Left ventricle myocardium inferior (tissue), 1 donor: Measurements from ENCODE around the gene SHISA6. TPM values are rescaled to one million over a fixed set of nuclear protein-coding genes. Genes with fewer than 3 reads are reported as not detected.

Experiments used
- DNase-seq: peaks from one replicate; pipeline ENCODE4 v3.0.0-alpha.2; 2020
- H3K27ac ChIP-seq: fragments of 200-600 bp; replicated peaks from 2 replicates; pipeline ENCODE4 v1.8.0; 2021
- H3K27me3 ChIP-seq: fragments of 200-600 bp; 2 replicates; pipeline ENCODE4 v1.8.0; 2021; ENCODE audit warnings: low read depth
- H3K36me3 ChIP-seq: fragments of 200-600 bp; 2 replicates; pipeline ENCODE4 v1.8.0; 2021
- H3K4me1 ChIP-seq: fragments of 200-600 bp; 2 replicates; pipeline ENCODE4 v1.8.0; 2021
- H3K4me3 ChIP-seq: fragments of 200-600 bp; 2 replicates; pipeline ENCODE4 v1.8.0; 2021; ENCODE audit warnings: mild to moderate bottlenecking, moderate library complexity
- H3K9me3 ChIP-seq: fragments of 200-600 bp; replicated peaks from 2 replicates; pipeline ENCODE4 v1.8.0; 2021
- intact Hi-C: fragments of 100-400 bp; cut with micrococcal nuclease; formaldehyde crosslinking; loops from one replicate; pipeline ENCODE4 v1.11.0; 2022
- total RNA-seq: library from RNA; stranded (reverse); fragmentation: NEBNext Ultra II Directional; extraction: Animal tissue kit (Norgen Biotek cat#: 25700); gene quantifications from one replicate; pipeline ENCODE4 v1.2.1, GENCODE V29; 2021
- TF ChIP-seq, protein P1 (sequence below): fragments of 200-600 bp; IDR thresholded peaks from 2 replicates; pipeline ENCODE4 v1.8.0; 2021; ENCODE audit warnings: antibody characterized with exemption, mild to moderate bottlenecking, borderline replicate concordance
- donor health status: DM: no; HTN: yes; CAD: no; lungs with severe emphysema.

SHISA6 gene
- total RNA-seq, 1 donor from 2014 or later: 0.66 TPM

DNA sequence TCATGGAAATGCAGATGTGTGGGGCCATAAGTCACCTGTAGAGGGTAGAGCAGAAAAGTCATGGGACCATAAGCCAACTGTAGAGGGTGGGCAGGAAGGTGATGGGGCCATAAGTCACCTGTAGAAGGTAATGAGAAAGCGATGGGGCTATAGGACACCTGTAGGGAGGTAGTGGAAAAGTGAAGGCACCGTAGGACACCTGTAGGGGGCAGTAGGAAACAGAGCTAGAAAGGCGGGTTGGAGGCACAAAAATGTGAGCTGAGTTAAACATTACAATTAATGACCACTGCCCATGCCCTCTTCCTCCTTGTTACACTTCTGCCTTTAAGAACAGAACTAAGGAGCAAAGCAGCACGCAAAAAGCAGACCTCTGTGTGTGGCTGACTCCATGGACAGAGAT is 150.1 kb downstream of the SHISA6 start:
- Histone ChIP-seq H3K4me3 (no peak overlapping the region), H3K9me3 (peaks cover 34% of the 10 kb centered on the region), H3K27me3 (no peaks in the 10 kb centered on the region), H3K4me1 (no peaks in the 10 kb centered on the region), H3K36me3 (no peaks in the 10 kb centered on the region), H3K27ac (no peak overlapping the region)
- TF ChIP-seq, protein P1, sequence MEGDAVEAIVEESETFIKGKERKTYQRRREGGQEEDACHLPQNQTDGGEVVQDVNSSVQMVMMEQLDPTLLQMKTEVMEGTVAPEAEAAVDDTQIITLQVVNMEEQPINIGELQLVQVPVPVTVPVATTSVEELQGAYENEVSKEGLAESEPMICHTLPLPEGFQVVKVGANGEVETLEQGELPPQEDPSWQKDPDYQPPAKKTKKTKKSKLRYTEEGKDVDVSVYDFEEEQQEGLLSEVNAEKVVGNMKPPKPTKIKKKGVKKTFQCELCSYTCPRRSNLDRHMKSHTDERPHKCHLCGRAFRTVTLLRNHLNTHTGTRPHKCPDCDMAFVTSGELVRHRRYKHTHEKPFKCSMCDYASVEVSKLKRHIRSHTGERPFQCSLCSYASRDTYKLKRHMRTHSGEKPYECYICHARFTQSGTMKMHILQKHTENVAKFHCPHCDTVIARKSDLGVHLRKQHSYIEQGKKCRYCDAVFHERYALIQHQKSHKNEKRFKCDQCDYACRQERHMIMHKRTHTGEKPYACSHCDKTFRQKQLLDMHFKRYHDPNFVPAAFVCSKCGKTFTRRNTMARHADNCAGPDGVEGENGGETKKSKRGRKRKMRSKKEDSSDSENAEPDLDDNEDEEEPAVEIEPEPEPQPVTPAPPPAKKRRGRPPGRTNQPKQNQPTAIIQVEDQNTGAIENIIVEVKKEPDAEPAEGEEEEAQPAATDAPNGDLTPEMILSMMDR: no peak
- no peak for DNase-seq
- intact Hi-C loops: no loop called here

DNA sequence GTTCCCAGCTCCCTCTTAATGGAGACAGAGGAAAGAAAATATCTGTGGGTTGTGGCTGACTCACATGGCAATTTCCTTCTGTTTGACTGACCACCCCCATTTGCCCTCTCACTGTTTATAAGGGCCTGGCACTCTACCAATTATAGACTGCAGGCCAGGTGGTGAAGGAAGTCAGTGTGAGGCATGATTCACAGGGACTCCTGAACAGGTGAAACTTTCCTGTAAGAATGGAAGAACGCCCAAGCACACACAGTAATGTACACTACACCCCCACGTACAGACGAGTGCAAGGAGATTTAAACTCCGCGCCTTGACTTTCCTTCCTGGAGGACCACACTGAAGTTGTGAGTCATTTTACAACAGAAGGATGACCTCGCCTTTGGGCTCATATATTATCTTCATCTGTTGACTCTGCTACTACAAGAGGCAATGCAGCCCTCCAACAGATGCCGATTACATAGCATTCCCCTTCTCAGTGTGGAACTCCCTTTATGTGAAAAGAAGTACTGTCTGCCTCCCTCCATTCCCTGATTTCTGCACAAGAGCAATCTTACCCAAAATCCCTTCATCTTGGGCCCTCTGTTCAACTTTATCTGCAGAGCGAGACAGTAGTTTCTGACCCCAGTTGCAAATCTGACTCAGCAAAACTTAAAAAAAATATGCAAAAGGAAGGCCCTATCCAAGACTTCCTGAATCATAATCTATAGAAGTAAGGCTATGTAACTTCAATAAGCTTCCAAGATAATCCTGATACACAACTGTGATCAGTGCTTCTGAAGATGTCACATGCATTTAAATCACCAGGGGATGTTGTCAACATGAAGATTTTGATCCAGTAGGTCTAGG is 163.6 kb downstream of the SHISA6 start:
- intact Hi-C loops: no loop called here
- no peaks in the 10 kb centered on the region for H3K27me3 ChIP-seq
- no peak for DNase-seq
- no peaks in the 10 kb centered on the region for H3K36me3 ChIP-seq
- no peak overlapping the region for H3K27ac ChIP-seq
- peaks cover 28% of the 10 kb centered on the region for H3K9me3 ChIP-seq
- TF ChIP-seq, protein P1: no peak
- H3K4me3 ChIP-seq: no peak overlapping the region
- H3K4me1 ChIP-seq: no peaks in the 10 kb centered on the region

DNA sequence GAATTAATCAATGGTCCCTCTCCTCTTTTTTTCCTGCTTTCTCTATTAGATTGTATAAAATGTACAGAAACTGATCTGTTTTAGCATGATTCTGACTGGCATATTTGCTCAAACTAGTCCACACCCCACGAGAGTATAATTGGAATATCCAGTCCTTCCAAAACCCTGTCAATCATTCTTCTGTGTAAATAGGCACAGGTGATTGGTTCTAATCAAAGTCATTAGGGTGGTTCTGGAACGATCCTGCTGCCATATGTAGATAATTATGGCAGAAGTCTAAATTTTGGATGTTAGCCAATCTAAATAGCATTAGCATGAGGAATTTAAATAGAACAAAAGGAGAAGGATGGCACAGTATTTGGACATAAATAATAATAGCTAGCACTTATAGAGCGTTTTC is 165.7 kb downstream of the SHISA6 start:
- intact Hi-C loops: no loop called here
- H3K36me3 ChIP-seq: no peaks in the 10 kb centered on the region
- no peak overlapping the region for H3K27ac ChIP-seq

DNA sequence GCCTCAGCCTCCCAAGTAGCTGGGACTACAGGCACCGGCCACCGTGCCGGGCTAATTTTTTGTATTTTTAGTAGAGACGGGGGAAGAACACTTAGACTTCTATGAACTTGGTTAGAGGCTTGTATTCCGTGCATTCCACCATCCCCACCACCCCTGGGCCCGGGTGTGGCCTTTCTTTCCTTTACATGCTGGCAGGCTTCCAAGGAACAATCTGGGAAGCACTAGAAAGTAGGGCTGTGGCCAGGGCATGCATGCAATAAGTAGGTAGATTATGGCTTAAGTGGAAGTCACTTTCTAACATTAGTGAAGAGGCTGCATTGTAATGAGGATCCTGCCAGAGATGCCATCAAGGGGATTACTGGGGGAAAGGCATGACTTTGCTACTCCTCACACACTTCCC is 171.6 kb downstream of the SHISA6 start:
- DNase-seq: no peak
- Histone ChIP-seq H3K27ac (no peak overlapping the region), H3K4me3 (no peak overlapping the region), H3K9me3 (peaks cover 4% of the 10 kb centered on the region), H3K27me3 (no peaks in the 10 kb centered on the region), H3K36me3 (no peaks in the 10 kb centered on the region), H3K4me1 (no peaks in the 10 kb centered on the region)
- intact Hi-C loops: no loop called here
- TF ChIP-seq, protein P1: no peak

More for the DNA sequence above, 165.7 kb downstream of the SHISA6 start:
- Histone ChIP-seq H3K4me3 (no peak overlapping the region), H3K4me1 (no peaks in the 10 kb centered on the region), H3K27me3 (no peaks in the 10 kb centered on the region), H3K9me3 (peaks cover 18% of the 10 kb centered on the region)
- DNase-seq: no peak
- TF ChIP-seq, protein P1: no peak

DNA sequence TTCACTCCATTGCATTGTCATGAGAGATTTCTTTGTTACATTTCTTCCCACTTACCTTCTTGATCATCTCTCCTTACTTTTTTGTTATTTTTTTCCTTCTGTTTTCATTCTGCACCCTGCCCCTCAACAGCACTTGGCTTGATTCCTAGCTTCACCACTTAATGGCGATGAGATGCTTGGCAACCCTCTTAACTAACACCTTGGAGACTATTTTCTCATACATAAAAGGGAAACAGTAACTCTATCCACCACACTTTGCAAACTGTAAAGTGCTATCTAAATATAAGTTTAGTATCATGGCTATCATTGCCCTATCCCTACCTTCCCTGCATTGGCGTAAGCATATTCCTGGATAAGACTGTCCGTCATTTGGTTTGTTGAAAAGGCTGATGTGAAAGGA is 177.3 kb downstream of the SHISA6 start:
- intact Hi-C loops: no loop called here
- TF ChIP-seq, protein P1: no peak
- no peak for DNase-seq
- H3K4me1 ChIP-seq: no peaks in the 10 kb centered on the region
- peaks cover 9% of the 10 kb centered on the region for H3K9me3 ChIP-seq
- no peak overlapping the region for H3K27ac ChIP-seq
- H3K36me3 ChIP-seq: no peaks in the 10 kb centered on the region
- H3K27me3 ChIP-seq: no peaks in the 10 kb centered on the region
- no peak overlapping the region for H3K4me3 ChIP-seq
